Left ventricle myocardium superior (tissue), 1 donor: ENCODE measurements around the gene FAM89A. TPM values are rescaled to one million over a fixed set of nuclear protein-coding genes. Genes with fewer than 3 reads are reported as not detected.
A peak's percentile ranks its signal among the peaks of the same experiment; 100 is the strongest.

ENCODE experiments used
- ATAC-seq: fragments of 200-7000 bp; cut with Tn5 transposase; one replicate; pipeline ENCODE4 v1.9.1; 2020; ENCODE audit warnings: mild to moderate bottlenecking, moderate library complexity
- DNase-seq: peaks from one replicate; pipeline ENCODE4 v3.0.0-alpha.2; 2020
- intact Hi-C: fragments of 100-400 bp; cut with micrococcal nuclease; formaldehyde crosslinking; loops from one replicate; pipeline ENCODE4 v1.11.0; 2022
- long read RNA-seq: library from polyadenylated mRNA; unstranded; transcript quantifications from one replicate; pipeline ENCODE4 v2.0.0, GENCODE V29; 2021
- total RNA-seq: library from RNA; stranded (reverse); fragmentation: NEBNext Ultra II Directional; extraction: Animal tissue kit (Norgen Biotek cat#: 25700); gene quantifications from one replicate; pipeline ENCODE4 v1.2.1, GENCODE V29; 2021
- donor health status: DM: no; HTN: yes; CAD: no; lungs with severe emphysema.

FAM89A gene
- total RNA-seq = 8.6 TPM
- long read RNA-seq, transcript FAM89A-201 (2 exons, 1,495 nt) = major isoform, 26 of 27 reads
- long read RNA-seq, partial matches to known transcripts = 0 of 27 reads
- long read RNA-seq, other reads (novel, unspliced or antisense) = 1 of 27 reads

- peak; percentile 80 for DNase-seq
- peak; percentile 84 for ATAC-seq
- intact Hi-C loops = no loop called here
These were observed at the start of gene FAM89A for GRCh38 chr1:231040019-231040799. Gene FAM89A, minus strand, starts transcription at chr1:231040254. Its CDS starts 43 bp downstream, at chr1:231040211.

GRCh38 chr1:231084353-231084752 is 44.3 kb upstream of the FAM89A start:
- intact Hi-C loops = no loop called here
- ATAC-seq = no peak
- no peak for DNase-seq

GRCh38 chr1:231079163-231079562 is 39.1 kb upstream of the FAM89A start:
- DNase-seq (no peak), ATAC-seq (no peak)
- intact Hi-C loops = no loop called here

- DNase-seq (no peak), ATAC-seq (no peak)
- intact Hi-C loops = no loop called here
These were observed 38.2 kb upstream of the FAM89A start for GRCh38 chr1:231078250-231078649.

GRCh38 chr1:231076802-231077201 is 36.7 kb upstream of the FAM89A start:
- intact Hi-C loops = no loop called here
- no peak for DNase-seq

GRCh38 chr1:231075497-231075896 is 35.4 kb upstream of the FAM89A start:
- ATAC-seq = no peak
- intact Hi-C loops = no loop called here
- DNase-seq = no peak

More at GRCh38 chr1:231076802-231077201, 36.7 kb upstream of the FAM89A start:
- ATAC-seq = no peak

GRCh38 chr1:231075020-231075419 is 35.0 kb upstream of the FAM89A start:
- no peak for DNase-seq
- intact Hi-C loops = no loop called here
- ATAC-seq = no peak

- intact Hi-C loops = no loop called here
- DNase-seq (no peak), ATAC-seq (no peak)
These were observed 34.0 kb upstream of the FAM89A start for GRCh38 chr1:231074046-231074445.

- DNase-seq (no peak), ATAC-seq (no peak)
- intact Hi-C loops = no loop called here
These were observed 33.3 kb upstream of the FAM89A start for GRCh38 chr1:231073331-231073730.

GRCh38 chr1:231072502-231073094 is 32.5 kb upstream of the FAM89A start:
- DNase-seq = no peak
- intact Hi-C loops = no loop called here
- ATAC-seq = no peak

- intact Hi-C loops = no loop called here
- DNase-seq (no peak), ATAC-seq (peak; percentile 52)
These were observed 32.0 kb upstream of the FAM89A start for GRCh38 chr1:231072041-231072440.

GRCh38 chr1:231070758-231071444 is 30.8 kb upstream of the FAM89A start:
- intact Hi-C loops = no loop called here
- ATAC-seq (peak; percentile 56), DNase-seq (no peak)

GRCh38 chr1:231069333-231069732 is 29.3 kb upstream of the FAM89A start:
- DNase-seq = no peak
- intact Hi-C loops = no loop called here
- ATAC-seq = no peak

- intact Hi-C loops = no loop called here
- ATAC-seq (no peak), DNase-seq (no peak)
These were observed 28.7 kb upstream of the FAM89A start for GRCh38 chr1:231068762-231069161.

- intact Hi-C loops = no loop called here
- no peak for DNase-seq
- peak; percentile 55 for ATAC-seq
These were observed 25.6 kb upstream of the FAM89A start for GRCh38 chr1:231065510-231066241.

GRCh38 chr1:231064418-231064817 is 24.4 kb upstream of the FAM89A start:
- no peak for DNase-seq
- intact Hi-C loops = no loop called here
- ATAC-seq = no peak

- no peak for ATAC-seq
- no peak for DNase-seq
- intact Hi-C loops = no loop called here
These were observed 23.3 kb upstream of the FAM89A start for GRCh38 chr1:231063331-231063730.

- ATAC-seq = no peak
- intact Hi-C loops = no loop called here
- no peak for DNase-seq
These were observed 22.6 kb upstream of the FAM89A start for GRCh38 chr1:231062500-231063270.
